ENCODE measurements around the gene TNFRSF1A.

- no peak for TF ChIP-seq CTCF (IDR thresholded peaks at IDR 0.05)
- TF ChIP-seq POLR2A (IDR thresholded peaks at IDR 0.05), result no peak
- TF ChIP-seq POLR2AphosphoS5 (IDR thresholded peaks at IDR 0.05; ENCODE audit: insufficient read depth in 1 of 2, low read depth in 1 of 2), result no peak
Observed at GRCh38 chr12:6322969-6323339, 18.9 kb downstream of the TNFRSF1A start.
